Upper lobe of right lung (tissue), 1 donor: Measurements from ENCODE around the gene CHD6. TPM values are rescaled to one million over a fixed set of nuclear protein-coding genes. Genes with fewer than 3 reads are reported as not detected.

Experiments
- ATAC-seq: fragments of 200-7000 bp; cut with Tn5 transposase; one replicate; pipeline ENCODE4 v1.9.1; 2020; ENCODE audit warnings: mild to moderate bottlenecking, moderate library complexity
- DNase-seq: peaks from one replicate; pipeline ENCODE4 v3.0.0-alpha.2; 2020
- H3K27ac ChIP-seq: fragments of 200-600 bp; one replicate; pipeline ENCODE4 v1.8.0; 2022
- H3K27me3 ChIP-seq: fragments of 200-600 bp; one replicate; pipeline ENCODE4 v1.8.0; 2022; ENCODE audit warnings: mild to moderate bottlenecking
- H3K36me3 ChIP-seq: fragments of 200-600 bp; one replicate; pipeline ENCODE4 v1.8.0; 2022
- H3K4me1 ChIP-seq: fragments of 200-600 bp; one replicate; pipeline ENCODE4 v1.8.0; 2022
- H3K4me3 ChIP-seq: fragments of 200-600 bp; one replicate; pipeline ENCODE4 v1.8.0; 2022; ENCODE audit warnings: mild to moderate bottlenecking
- H3K9me3 ChIP-seq: fragments of 200-600 bp; one replicate; pipeline ENCODE4 v1.8.0; 2022
- intact Hi-C: fragments of 100-400 bp; cut with DNase I; formaldehyde crosslinking; loops from one replicate; pipeline ENCODE4 v1.11.0; 2022
- total RNA-seq: library from RNA; stranded (reverse); fragmentation: NEBNext Ultra II Directional; extraction: Animal tissue kit (Norgen Biotek cat#: 25700); gene quantifications from one replicate; pipeline ENCODE4 v1.2.1, GENCODE V29; 2021
- TF ChIP-seq, protein P1 (sequence below): fragments of 200-600 bp; IDR thresholded peaks from one replicate; pipeline ENCODE4 v1.8.0; 2022; ENCODE audit warnings: antibody characterized with exemption
- donor health status: DM: no; HTN: yes; CAD: no; lungs with severe emphysema.

The CHD6 gene
- total RNA-seq, 1 donor from 2014 or later = 42.3 TPM

DNA sequence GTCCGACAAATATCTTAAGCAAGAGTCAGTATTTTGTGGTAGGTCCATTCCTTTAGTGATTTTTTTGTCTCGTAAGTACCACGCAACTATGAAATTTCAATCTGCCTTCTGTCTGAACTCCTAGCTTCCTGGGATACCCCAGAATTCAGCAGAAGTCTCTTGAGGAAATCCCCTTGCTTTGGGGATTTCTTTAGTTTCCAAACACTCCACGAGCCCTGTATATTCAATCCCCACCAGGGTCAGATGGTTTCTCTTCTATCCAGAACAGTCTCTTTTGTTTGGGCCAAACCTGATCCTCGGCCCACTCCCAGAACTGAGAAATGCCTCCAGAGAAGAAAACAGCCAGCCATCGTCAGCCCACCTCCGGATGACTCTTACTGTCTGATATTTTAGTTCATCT lies 113.0 kb downstream of the CHD6 start:
- intact Hi-C loops = no loop called here
- no peak overlapping the region for H3K27ac ChIP-seq
- no peaks in the 10 kb centered on the region for H3K9me3 ChIP-seq
- H3K27me3 ChIP-seq = no peaks in the 10 kb centered on the region
- ATAC-seq = no peak
- H3K4me1 ChIP-seq = peaks cover 26% of the 10 kb centered on the region
- TF ChIP-seq, protein P1, sequence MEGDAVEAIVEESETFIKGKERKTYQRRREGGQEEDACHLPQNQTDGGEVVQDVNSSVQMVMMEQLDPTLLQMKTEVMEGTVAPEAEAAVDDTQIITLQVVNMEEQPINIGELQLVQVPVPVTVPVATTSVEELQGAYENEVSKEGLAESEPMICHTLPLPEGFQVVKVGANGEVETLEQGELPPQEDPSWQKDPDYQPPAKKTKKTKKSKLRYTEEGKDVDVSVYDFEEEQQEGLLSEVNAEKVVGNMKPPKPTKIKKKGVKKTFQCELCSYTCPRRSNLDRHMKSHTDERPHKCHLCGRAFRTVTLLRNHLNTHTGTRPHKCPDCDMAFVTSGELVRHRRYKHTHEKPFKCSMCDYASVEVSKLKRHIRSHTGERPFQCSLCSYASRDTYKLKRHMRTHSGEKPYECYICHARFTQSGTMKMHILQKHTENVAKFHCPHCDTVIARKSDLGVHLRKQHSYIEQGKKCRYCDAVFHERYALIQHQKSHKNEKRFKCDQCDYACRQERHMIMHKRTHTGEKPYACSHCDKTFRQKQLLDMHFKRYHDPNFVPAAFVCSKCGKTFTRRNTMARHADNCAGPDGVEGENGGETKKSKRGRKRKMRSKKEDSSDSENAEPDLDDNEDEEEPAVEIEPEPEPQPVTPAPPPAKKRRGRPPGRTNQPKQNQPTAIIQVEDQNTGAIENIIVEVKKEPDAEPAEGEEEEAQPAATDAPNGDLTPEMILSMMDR = no peak
- no peak for DNase-seq
- H3K4me3 ChIP-seq = no peak overlapping the region
- H3K36me3 ChIP-seq = no peaks in the 10 kb centered on the region

- Histone ChIP-seq H3K9me3 (no peaks in the 10 kb centered on the region), H3K4me3 (no peak overlapping the region), H3K27me3 (no peaks in the 10 kb centered on the region), H3K4me1 (peaks cover 2% of the 10 kb centered on the region), H3K27ac (no peak overlapping the region), H3K36me3 (peaks cover 21% of the 10 kb centered on the region)
- TF ChIP-seq, protein P1 = no peak
- intact Hi-C loops = no loop called here
- DNase-seq (no peak), ATAC-seq (no peak)
Observed at GRCh38 chr20:41501376-41501775, 116.8 kb downstream of the CHD6 start.

DNA sequence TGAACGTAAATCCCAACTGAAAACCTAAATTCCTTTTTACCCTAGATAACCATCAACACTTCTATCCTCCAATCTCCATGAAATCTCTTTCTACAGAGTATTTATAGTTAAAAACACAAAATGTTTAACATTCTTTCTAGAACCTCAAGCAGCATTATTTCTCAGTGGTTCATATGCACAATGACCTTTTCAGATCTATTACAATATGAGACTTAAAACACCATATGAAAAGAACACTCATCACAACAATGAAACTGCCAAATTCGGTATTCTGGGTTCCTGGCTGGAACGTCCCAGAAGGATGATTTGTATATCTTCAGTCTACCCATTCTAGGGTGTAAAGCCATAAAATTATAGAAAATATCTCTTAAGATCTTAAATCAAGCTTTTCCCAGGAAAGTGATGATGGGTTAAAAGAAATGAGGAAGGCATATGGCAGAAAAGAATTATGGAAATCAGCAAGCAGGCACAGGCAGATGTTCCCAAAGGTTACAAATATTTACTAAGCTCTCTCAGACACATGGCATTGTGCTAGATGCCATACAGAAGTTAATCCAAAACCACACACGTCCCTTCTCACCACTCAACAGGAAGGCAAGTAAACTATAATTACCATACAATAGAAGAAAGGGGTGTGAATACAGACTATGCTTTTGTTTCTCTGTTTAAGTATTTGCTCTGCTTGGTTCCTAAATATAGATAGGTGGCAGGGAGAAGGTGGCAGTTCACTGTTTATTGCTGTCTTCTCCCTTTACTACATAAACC lies 118.0 kb downstream of the CHD6 start:
- ATAC-seq (no peak), DNase-seq (no peak)
- H3K27me3 ChIP-seq = no peaks in the 10 kb centered on the region
- H3K9me3 ChIP-seq = no peaks in the 10 kb centered on the region
- intact Hi-C loops = no loop called here
- H3K27ac ChIP-seq = no peak overlapping the region
- peaks cover 26% of the 10 kb centered on the region for H3K36me3 ChIP-seq
- no peak overlapping the region for H3K4me3 ChIP-seq
- TF ChIP-seq, protein P1 = no peak
- peaks cover 2% of the 10 kb centered on the region for H3K4me1 ChIP-seq

DNA sequence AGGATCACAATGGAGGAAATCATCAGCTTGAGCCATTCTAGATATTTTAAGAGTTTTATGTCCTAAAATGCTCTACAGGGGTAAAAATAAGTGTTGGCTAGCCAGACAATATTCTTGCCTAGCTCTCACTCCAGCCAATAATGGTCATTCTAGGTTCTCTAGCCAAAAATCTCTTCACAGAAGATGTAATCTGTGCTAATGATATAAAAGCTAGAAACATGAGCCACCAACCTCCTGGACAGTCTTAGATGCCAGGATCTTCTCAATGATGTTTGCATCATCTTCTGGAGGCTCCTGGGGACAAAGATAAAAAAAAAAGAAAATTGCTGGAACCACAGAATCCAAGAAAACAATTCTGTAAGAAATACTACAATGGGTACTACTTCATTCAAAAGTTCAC lies 119.1 kb downstream of the CHD6 start:
- no peak overlapping the region for H3K4me3 ChIP-seq
- DNase-seq (no peak), ATAC-seq (no peak)
- peaks cover 2% of the 10 kb centered on the region for H3K4me1 ChIP-seq
- H3K27ac ChIP-seq = no peak overlapping the region
- no peaks in the 10 kb centered on the region for H3K9me3 ChIP-seq
- intact Hi-C loops = no loop called here
- H3K36me3 ChIP-seq = peaks cover 26% of the 10 kb centered on the region
- H3K27me3 ChIP-seq = no peaks in the 10 kb centered on the region
- TF ChIP-seq, protein P1 = no peak

DNA sequence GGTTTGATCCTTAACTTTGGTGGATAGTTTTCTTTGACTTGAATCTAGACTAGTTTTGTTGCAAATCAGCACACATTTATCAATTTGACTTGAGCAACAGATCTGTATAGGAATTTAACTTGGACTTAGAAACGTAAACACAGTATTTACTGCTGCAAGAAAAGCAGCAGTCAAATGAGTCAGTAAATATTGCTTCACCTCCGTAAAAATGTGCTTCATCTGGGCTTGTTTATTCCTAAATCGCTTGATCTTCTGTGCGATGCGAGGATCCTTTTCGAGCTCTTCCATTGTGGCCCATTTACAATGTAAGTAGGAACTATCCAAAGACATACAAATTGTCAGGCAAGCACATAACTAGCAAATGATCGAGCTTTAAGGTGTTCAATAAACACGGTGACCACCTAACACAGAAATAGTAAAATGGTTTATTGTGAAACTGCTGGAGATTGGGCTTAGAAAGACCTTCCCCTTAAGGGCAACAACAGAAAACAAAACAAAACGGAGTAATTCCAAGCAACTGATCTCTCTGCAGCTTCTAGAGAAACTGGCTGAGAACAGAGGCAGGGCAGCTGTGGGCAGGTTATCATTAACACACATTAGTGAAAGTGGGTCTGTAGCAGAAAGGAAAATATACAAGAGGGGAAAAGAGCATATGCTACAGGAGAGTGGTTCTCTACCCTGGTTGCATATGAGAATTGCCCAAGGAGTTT lies 120.8 kb downstream of the CHD6 start:
- Histone ChIP-seq H3K9me3 (no peaks in the 10 kb centered on the region), H3K4me1 (peaks cover 2% of the 10 kb centered on the region), H3K36me3 (peaks cover 38% of the 10 kb centered on the region), H3K27ac (no peak overlapping the region), H3K27me3 (no peaks in the 10 kb centered on the region), H3K4me3 (no peak overlapping the region)
- DNase-seq (no peak), ATAC-seq (no peak)
- intact Hi-C loops = no loop called here
- TF ChIP-seq, protein P1 = no peak
